Left ventricle myocardium superior (tissue), 1 donor: Measurements from ENCODE around the gene AHI1. TPM values are rescaled to one million over a fixed set of nuclear protein-coding genes. Genes with fewer than 3 reads are reported as not detected.

Experiments used
- ATAC-seq: fragments of 200-7000 bp; cut with Tn5 transposase; one replicate; pipeline ENCODE4 v1.9.1; 2020; ENCODE audit warnings: mild to moderate bottlenecking, moderate library complexity
- DNase-seq: peaks from one replicate; pipeline ENCODE4 v3.0.0-alpha.2; 2020
- intact Hi-C: fragments of 100-400 bp; cut with micrococcal nuclease; formaldehyde crosslinking; loops from one replicate; pipeline ENCODE4 v1.11.0; 2022
- long read RNA-seq: library from polyadenylated mRNA; unstranded; transcript quantifications from one replicate; pipeline ENCODE4 v2.0.0, GENCODE V29; 2021
- total RNA-seq: library from RNA; stranded (reverse); fragmentation: NEBNext Ultra II Directional; extraction: Animal tissue kit (Norgen Biotek cat#: 25700); gene quantifications from one replicate; pipeline ENCODE4 v1.2.1, GENCODE V29; 2021
- donor health status: DM: no; HTN: yes; CAD: no; lungs with severe emphysema.

AHI1 gene
- 7.9 TPM for total RNA-seq
- long read RNA-seq, partial matches to known transcripts = 4 of 6 reads
- long read RNA-seq, other reads (novel, unspliced or antisense) = 2 of 6 reads

- DNase-seq (peak; percentile 98), ATAC-seq (peak; percentile 98)
- intact Hi-C loops = no loop called here
Observed at GRCh38 chr6:135497412-135498184, at the start of gene AHI1. Gene AHI1, minus strand, starts transcription at chr6:135497740. Its CDS starts 5,503 bp downstream, at chr6:135492237.

DNA sequence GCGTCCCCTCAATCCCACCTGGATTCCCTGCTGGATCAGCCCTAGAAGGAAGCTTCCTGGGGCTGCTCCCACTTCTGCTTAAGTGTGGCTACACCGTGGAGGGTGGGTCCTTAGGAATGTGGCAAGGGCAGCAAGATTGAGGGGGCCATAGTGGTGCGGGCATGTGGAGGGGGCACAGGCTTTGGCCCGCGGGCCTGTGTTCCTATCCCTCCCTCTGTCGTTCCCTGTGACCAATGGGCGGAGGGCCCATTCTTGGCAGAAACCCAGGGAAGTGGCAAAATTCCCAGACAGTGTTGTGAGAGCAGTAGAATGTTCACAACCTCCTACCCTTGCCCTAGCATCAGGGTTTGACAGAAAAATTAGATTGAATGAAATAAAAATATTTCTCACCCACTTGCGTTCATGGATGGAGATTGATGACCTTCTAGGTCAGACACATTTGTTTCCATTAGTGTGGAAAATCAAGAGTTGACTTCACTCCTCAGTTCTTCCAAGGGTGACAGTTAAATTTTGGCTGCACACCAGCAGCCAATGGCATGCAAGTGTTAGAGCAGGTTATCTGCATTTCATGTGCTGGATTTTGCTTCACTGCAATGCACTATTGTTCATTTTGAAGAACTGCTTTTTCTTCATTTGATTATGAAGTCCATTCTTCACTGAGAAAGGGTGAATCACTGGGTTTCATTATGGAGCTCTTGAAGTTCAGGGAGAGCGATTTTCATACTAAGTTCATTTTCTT lies 49.3 kb upstream of the AHI1 start:
- DNase-seq (peak; percentile 44), ATAC-seq (peak; percentile 68)
- intact Hi-C loops = no loop called here

DNA sequence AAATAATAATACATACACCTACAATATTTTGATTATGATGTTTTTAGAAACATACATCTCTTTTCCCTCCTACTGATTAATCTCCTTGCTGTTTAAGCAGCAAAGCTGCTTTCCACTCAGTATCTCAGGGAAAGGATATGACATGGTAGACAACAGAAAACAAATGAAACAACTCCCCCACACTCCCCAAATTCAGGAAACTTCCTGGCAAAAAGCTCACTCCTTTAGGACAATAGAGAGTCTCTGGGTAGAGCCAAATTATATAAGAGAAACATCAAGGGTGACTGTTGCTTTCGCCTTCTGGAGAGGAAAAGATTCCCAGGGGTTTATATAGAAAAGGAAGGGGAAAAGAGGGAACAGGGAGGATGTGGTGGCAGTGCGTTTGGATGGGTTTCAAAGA lies 48.7 kb upstream of the AHI1 start:
- ATAC-seq (no peak), DNase-seq (no peak)
- intact Hi-C loops = no loop called here

GRCh38 chr6:135540207-135540840 lies 42.8 kb upstream of the AHI1 start:
- ATAC-seq (no peak), DNase-seq (no peak)
- intact Hi-C loops = no loop called here

DNA sequence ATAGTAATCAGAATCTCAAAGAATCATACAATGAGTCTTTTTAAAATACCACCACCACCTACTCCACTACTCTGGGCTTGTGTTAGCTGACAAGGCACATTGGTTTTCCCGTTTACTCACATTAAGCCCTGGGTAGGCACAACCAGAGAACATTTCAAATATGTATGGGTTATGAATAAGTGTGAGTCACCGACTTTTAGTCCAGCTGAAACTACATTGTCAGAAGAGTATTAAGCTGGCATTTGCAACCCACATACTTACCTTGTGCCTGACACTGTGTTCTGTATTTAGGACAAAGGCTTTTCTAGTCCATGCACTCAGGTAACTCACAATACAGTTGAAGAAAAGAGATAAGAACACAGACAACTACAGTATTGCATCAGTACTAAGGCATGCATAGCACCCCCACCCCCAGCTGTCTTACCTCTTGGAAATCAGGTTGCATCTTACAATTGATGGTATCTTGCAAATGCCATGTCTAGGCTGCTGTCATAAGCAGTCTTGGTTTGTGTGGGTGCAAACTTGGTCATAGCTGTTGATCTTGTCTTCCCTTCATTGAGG lies 40.3 kb upstream of the AHI1 start:
- intact Hi-C loops = loop anchor here (5.0 to 10.0 kb wide), 2 partner anchors 497 to 689 kb away; no protein-coding TSS in a partner anchor
- ATAC-seq (no peak), DNase-seq (no peak)

- ATAC-seq = no peak
- DNase-seq = no peak
- intact Hi-C loops = loop anchor here (5.0 to 10.0 kb wide), 2 partner anchors 499 to 691 kb away; no protein-coding TSS in a partner anchor
Observed at GRCh38 chr6:135535989-135536414, 38.5 kb upstream of the AHI1 start.

- intact Hi-C loops = loop anchor here (5.0 to 10.0 kb wide), 2 partner anchors 500 to 692 kb away; no protein-coding TSS in a partner anchor
- ATAC-seq (no peak), DNase-seq (no peak)
Observed at GRCh38 chr6:135534773-135535380, 37.3 kb upstream of the AHI1 start.

- intact Hi-C loops = loop anchor here (10.0 kb wide), 1 partner anchor 502 kb away; no protein-coding TSS in a partner anchor
- no peak for DNase-seq
Observed at GRCh38 chr6:135532559-135532958, 35.0 kb upstream of the AHI1 start.

DNA sequence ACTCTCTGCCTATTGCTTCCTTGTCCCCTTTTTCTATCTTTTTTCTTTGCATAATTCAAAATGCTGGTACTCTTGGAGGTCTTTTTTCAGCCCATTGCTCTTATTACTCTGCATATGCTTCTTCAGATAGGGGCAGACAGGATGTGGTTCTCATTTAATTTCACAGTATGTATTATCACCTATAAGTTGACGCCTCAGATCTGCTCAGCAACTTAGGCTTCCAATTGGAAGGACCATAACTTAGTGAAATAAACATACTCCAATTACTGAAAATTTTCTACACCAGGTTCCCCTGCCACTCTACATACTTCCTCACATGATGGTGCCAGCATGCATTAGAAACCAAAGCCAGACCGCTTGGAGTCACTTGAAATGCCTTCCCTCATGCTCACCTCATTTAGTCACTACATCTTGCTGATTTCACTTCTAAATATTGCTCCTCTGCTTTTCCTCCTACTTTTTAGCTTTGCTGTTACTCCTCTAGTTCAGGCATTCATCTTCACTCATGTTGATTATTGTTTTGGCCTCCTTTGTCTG lies 34.5 kb upstream of the AHI1 start:
- ATAC-seq (no peak), DNase-seq (no peak)
- intact Hi-C loops = loop anchor here (10.0 kb wide), 1 partner anchor 503 kb away; no protein-coding TSS in a partner anchor

More at GRCh38 chr6:135532559-135532958, 35.0 kb upstream of the AHI1 start:
- ATAC-seq = no peak

GRCh38 chr6:135530113-135530512 lies 32.6 kb upstream of the AHI1 start:
- intact Hi-C loops = loop anchor here (10.0 kb wide), 1 partner anchor 505 kb away; no protein-coding TSS in a partner anchor

DNA sequence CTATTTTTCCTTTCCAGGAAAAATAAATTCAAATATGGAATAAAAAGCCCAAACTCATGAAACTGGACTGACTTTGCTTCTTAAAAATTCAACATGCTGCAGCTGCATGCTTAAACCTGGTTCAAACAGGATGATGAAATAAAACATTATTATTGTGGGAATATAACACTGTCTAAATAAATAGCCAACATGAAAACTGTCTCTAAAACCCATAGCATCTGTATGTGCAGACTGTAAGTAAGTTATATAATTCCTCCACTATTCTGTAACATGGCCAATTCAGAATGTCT lies 30.4 kb upstream of the AHI1 start:
- DNase-seq (no peak), ATAC-seq (no peak)
- intact Hi-C loops = no loop called here

More at GRCh38 chr6:135530113-135530512, 32.6 kb upstream of the AHI1 start:
- DNase-seq (no peak), ATAC-seq (no peak)

GRCh38 chr6:135527116-135527959 lies 29.8 kb upstream of the AHI1 start:
- DNase-seq = no peak
- intact Hi-C loops = no loop called here
- no peak for ATAC-seq

- ATAC-seq (no peak), DNase-seq (no peak)
- intact Hi-C loops = no loop called here
Observed at GRCh38 chr6:135525594-135525993, 28.1 kb upstream of the AHI1 start.

- intact Hi-C loops = no loop called here
- ATAC-seq (no peak), DNase-seq (no peak)
Observed at GRCh38 chr6:135522965-135523692, 25.6 kb upstream of the AHI1 start.

DNA sequence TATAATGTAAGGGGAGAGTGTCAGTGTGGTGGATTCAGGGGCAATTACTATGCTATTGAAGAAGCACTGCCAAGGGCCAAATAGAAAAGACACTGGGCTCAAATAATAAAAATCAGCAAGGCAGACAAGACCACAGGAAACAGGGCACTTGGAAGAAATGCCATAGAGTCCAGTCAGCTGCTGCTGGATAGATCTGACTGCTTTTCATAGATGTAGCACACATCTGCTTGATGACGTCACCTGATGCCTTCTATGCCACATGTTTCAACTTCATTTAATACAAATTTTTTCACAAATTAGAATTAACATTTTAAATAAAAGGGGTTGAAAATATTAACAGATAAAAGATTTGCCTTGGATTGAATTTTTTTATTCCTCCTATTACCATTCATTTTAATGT lies 23.9 kb upstream of the AHI1 start:
- intact Hi-C loops = no loop called here
- DNase-seq (no peak), ATAC-seq (no peak)

DNA sequence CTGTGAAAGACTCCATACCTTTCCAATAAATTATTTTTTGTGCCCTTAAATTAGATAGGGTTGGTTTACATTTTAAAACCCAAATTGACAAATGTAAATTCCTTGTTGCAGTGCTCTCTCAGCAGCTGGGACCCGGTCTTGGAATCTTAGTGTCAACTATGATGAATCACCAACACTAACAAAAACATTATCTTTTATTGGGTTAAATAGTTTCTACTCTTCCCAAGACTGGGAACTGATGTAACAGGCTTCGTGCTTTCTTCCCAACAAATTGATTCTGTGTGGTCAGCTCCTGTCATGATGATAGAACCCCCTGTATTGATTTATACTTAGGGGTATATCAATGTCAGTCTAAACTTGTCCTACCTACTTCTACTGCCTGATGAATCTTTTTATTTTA lies 23.2 kb upstream of the AHI1 start:
- ATAC-seq (no peak), DNase-seq (no peak)
- intact Hi-C loops = no loop called here

- DNase-seq (no peak), ATAC-seq (no peak)
- intact Hi-C loops = no loop called here
Observed at GRCh38 chr6:135519348-135519747, 21.8 kb upstream of the AHI1 start.
